Spleen (tissue), 11 donors: ENCODE results near the gene NPLOC4. TPM values are rescaled to one million over a fixed set of nuclear protein-coding genes. Genes with fewer than 3 reads are reported as not detected.

ENCODE experiments used
- DNase-seq: peaks from one replicate; pipeline ENCODE4 v3.0.0-alpha.2; 2020
- H3K27ac ChIP-seq, 8 donors: fragments of 200-600 bp; sonication (generic) in 7 of 8; 1 replicate in 4 of 8; 2 replicates in 4 of 8; pipeline versions ENCODE4 v1.5.0 to v1.8.0; 2016 to 2021; ENCODE audit warnings: inconsistent platforms in 4 of 8, mild to moderate bottlenecking in 4 of 8, moderate library complexity in 1 of 8
- H3K27me3 ChIP-seq, 7 donors: fragments of 200-600 bp; sonication (generic) in 6 of 7; replicated peaks in 1 of 7; 1 replicate in 4 of 7; 2 replicates in 3 of 7; pipeline versions ENCODE4 v1.5.0 to v1.8.0; 2016 to 2021; ENCODE audit warnings: inconsistent platforms in 3 of 7, mild to moderate bottlenecking in 1 of 7
- H3K36me3 ChIP-seq, 6 donors: fragments of 200-600 bp; sonication (generic) in 5 of 6; 1 replicate in 4 of 6; 2 replicates in 2 of 6; pipeline versions ENCODE4 v1.5.0 to v1.8.0; 2016 to 2021; ENCODE audit warnings: inconsistent platforms in 2 of 6
- H3K4me1 ChIP-seq, 6 donors: fragments of 200-600 bp; sonication (generic) in 5 of 6; 1 replicate in 3 of 6; 2 replicates in 3 of 6; pipeline versions ENCODE4 v1.5.0 to v1.8.0; 2016 to 2021; ENCODE audit warnings: inconsistent platforms in 3 of 6
- H3K4me3 ChIP-seq, 8 donors: fragments of 200-600 bp; sonication (generic) in 7 of 8; 1 replicate in 4 of 8; 2 replicates in 4 of 8; pipeline versions ENCODE4 v1.5.0 to v1.8.0; 2016 to 2021; ENCODE audit warnings: inconsistent platforms in 4 of 8, mild to moderate bottlenecking in 4 of 8, moderate library complexity in 2 of 8
- H3K9me3 ChIP-seq, 8 donors: fragments of 200-600 bp; sonication (generic) in 7 of 8; 1 replicate in 4 of 8; 2 replicates in 4 of 8; pipeline versions ENCODE4 v1.5.0 to v1.8.0; 2016 to 2021; ENCODE audit warnings: inconsistent platforms in 4 of 8
- POLR2A ChIP-seq, 3 donors: fragments of 450-650 bp; IDR thresholded peaks; one replicate each; pipeline ENCODE4 v1.5.1; 2017; ENCODE audit warnings: antibody characterized with exemption in 3 of 3, mild to moderate bottlenecking in 1 of 3
- POLR2AphosphoS5 ChIP-seq, 3 donors: sonication (generic); formaldehyde crosslinking; IDR thresholded peaks; one replicate each; pipeline ENCODE4 v1.5.1; 2017; ENCODE audit warnings: antibody characterized with exemption in 3 of 3
- WGBS, 5 donors: extraction: QIAGEN DNeasy Blood & Tissue Kit in 3 of 5; methylation state at CpG; one replicate each; pipeline versions ENCODE4 v1.1.5 to v1.1.7; 2013 to 2018; 5-methylcytosine and 5-hydroxymethylcytosine counted together
- intact Hi-C: fragments of 100-400 bp; cut with DNase I; formaldehyde crosslinking; loops from one replicate; pipeline ENCODE4 v1.15.0; 2023; ENCODE audit warnings: low total_unique reads
- polyA plus RNA-seq, 3 donors: library from polyadenylated mRNA; stranded (reverse); fragments of 200-250 nt; gene quantifications; one replicate each; pipeline ENCODE4 v1.2.1, GENCODE V29; 2013
- total RNA-seq, 7 donors: library from RNA; depleted of rRNA in 3 of 7; stranded (reverse); fragments of >200 nt in 3 of 7; fragmentation: NEBNext Ultra II Directional in 4 of 7; extraction: Animal tissue kit (Norgen Biotek cat#: 25700) in 4 of 7; gene quantifications; one replicate each; pipeline versions ENCODE4 v1.1.0 to v1.2.1, GENCODE V29; 2016 to 2021
- TF ChIP-seq, protein P1 (sequence below), 11 experiments: fragments of 200-600 bp in 7 of 11; fragments of 450-650 bp in 4 of 11; sonication (generic) in 4 of 11; IDR thresholded peaks in 8 of 11; conservative IDR thresholded peaks in 3 of 11; 1 replicate in 7 of 11; 2 replicates in 4 of 11; pipeline versions ENCODE4 v1.4.0 to v1.8.0; 2016 to 2021; ENCODE audit warnings: antibody characterized with exemption in 11 of 11, inconsistent platforms in 4 of 11, mild to moderate bottlenecking in 1 of 11
- donor health status: healthy with polysubstance abuse.
- donor health status: DM: no; HTN: no; CAD: no; lungs with moderate emphysema.
- donor health status: DM: no; HTN: no; CAD: no.
- donor health status: Bipolar disorder and iron deficiency.
- donor health status: healthy.
- donor health status: DM: no; HTN: no; CAD: no.
- donor health status: DM: yes; HTN: yes; CAD: no.

NPLOC4 gene
- total and polyA plus RNA-seq, 10 donors = 19.3 to 130 (median 81.3) TPM

DNA sequence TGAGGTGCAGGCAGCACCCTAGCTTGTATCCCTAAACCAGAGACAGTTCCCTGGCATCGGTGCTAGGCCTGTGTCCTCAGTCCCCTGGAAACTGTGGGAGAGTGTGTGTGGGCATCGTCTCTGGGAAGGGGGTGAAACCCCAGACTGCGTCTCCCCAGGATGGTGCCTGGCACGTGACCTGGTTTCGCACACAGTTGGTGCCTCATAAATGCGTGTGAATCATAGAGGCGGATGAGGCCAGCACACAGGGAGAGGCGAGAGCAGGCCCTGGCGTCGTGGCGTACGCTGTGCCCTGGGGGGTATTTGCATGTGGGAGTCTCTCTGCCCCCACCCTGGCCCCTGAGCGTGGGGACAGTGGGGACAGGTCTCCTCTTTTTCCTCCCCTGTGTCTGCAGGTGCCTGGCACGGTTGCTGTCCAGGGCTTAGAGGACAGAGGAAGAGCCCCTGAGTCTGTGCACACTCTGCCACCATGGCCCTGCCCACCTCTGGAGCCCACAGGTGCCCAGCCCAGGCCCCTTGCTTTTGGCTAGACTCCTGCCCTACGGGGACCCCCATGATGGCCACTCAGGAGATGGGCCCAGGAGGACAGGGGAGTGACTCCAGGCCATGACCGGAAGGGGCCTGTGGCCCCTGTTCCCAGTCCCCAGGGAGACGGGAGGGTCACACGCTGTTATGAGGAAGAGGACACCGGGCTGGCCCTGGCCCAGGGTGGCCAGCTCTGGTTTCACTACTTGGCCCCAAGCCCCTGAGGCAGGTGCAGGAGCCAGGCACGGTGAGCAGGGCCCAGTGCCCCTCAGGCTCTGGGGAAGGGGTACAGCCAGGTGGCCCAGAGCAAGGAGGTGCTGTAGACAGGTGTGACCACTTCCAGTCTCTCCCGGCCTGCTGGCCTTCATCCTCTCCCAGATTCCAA is 110.0 kb downstream of the NPLOC4 start:
- 85 to 90% (median 89%) methylated on average over 20 to 21 of the region's 21 CpGs for WGBS, 5 donors
- no peaks in the 10 kb centered on the region for H3K36me3 ChIP-seq
- no peak overlapping the region for H3K27ac ChIP-seq
- intact Hi-C loops = no loop called here
- H3K4me1 ChIP-seq = peaks cover 0 to 16% (median 5%) of the 10 kb centered on the region in 6 donors
- peaks cover 0 to 59% (median 0%) of the 10 kb centered on the region in 7 donors for H3K27me3 ChIP-seq
- no peak overlapping the region for H3K4me3 ChIP-seq
- TF ChIP-seq POLR2AphosphoS5 (IDR thresholded peaks at IDR 0.05) (no peak), POLR2A (IDR thresholded peaks at IDR 0.05) (no peak)
- DNase-seq = no peak
- H3K9me3 ChIP-seq = no peaks in the 10 kb centered on the region

DNA sequence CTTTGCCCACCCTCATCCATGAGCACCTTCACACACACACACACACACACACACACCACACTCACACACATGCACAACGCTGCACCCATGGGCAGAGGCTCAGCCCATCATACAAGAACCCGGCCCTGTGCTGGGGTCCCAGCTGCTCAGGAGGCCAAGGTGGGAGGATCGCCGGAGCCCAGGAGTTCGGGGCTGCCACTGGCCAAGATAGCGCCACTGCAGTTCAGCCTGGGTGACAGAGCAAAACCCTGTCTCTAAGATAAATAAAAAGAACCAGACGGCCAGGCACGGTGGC is 112.1 kb downstream of the NPLOC4 start:
- DNase-seq = no peak
- intact Hi-C loops = no loop called here
- TF ChIP-seq POLR2A (IDR thresholded peaks at IDR 0.05) (no peak), POLR2AphosphoS5 (IDR thresholded peaks at IDR 0.05) (no peak)
- TF ChIP-seq, protein P1, sequence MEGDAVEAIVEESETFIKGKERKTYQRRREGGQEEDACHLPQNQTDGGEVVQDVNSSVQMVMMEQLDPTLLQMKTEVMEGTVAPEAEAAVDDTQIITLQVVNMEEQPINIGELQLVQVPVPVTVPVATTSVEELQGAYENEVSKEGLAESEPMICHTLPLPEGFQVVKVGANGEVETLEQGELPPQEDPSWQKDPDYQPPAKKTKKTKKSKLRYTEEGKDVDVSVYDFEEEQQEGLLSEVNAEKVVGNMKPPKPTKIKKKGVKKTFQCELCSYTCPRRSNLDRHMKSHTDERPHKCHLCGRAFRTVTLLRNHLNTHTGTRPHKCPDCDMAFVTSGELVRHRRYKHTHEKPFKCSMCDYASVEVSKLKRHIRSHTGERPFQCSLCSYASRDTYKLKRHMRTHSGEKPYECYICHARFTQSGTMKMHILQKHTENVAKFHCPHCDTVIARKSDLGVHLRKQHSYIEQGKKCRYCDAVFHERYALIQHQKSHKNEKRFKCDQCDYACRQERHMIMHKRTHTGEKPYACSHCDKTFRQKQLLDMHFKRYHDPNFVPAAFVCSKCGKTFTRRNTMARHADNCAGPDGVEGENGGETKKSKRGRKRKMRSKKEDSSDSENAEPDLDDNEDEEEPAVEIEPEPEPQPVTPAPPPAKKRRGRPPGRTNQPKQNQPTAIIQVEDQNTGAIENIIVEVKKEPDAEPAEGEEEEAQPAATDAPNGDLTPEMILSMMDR (IDR thresholded peaks at IDR 0.05 in 8 of 11, conservative IDR thresholded peaks at IDR 0.05 in 3 of 11) = no peak
- Histone ChIP-seq H3K4me1 (peaks cover 3 to 24% (median 12%) of the 10 kb centered on the region in 6 donors), H3K27me3 (peaks cover 0 to 60% (median 0%) of the 10 kb centered on the region in 7 donors), H3K27ac (no peak overlapping the region), H3K36me3 (no peaks in the 10 kb centered on the region), H3K9me3 (no peaks in the 10 kb centered on the region), H3K4me3 (no peak overlapping the region)
- 79 to 94% (median 80%) methylated on average over 6 to 8 of the region's 8 CpGs for WGBS, 5 donors

DNA sequence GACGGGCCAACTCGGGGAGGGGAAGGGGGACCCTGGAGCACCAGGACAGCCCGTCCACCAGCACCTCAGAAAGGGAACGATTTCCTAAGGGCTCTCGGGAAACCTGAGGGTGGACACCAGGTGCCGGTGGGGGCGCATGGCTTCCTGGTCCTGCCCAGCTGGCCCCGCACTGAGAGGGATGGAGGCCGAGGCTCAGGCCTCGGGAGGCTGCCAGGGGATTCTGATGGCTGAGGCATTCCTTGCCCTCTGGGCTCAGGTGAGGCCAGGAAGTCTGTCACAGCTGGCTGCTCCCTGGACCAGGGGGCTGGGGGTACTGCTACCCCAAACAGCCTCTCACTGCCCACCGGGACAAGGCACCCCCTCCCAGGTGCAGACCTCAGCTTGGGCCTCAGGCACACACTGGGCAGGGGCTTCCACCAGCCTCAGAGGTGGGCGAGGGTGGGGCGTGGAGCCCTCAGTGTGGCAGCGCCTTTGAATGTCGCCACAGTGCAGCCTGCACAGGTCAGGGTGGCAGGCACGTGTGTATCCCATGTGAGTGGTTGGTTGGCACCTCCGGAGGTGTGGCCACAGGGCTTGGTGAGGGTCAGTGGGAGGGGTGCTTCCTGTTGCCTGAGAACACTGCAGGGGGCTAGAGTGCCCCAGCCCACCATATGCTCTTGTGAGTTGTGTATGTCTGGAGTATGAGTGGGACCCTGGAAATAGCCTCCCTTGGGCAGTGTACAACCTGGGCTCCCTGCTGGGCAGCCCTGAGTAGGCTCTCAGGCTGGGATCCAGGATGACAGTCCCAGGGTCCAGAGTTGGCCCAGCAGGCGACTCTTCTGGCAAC is 112.7 kb downstream of the NPLOC4 start:
- intact Hi-C loops = no loop called here
- DNase-seq = no peak
- Histone ChIP-seq H3K9me3 (no peaks in the 10 kb centered on the region), H3K4me3 (no peak overlapping the region), H3K27me3 (peaks cover 0 to 66% (median 0%) of the 10 kb centered on the region in 7 donors), H3K4me1 (peaks cover 8 to 30% (median 18%) of the 10 kb centered on the region in 6 donors), H3K27ac (no peak overlapping the region), H3K36me3 (no peaks in the 10 kb centered on the region)
- WGBS, 5 donors = 71 to 91% (median 84%) methylated on average over 8 to 18 of the region's 18 CpGs
- TF ChIP-seq POLR2A (IDR thresholded peaks at IDR 0.05) (no peak), POLR2AphosphoS5 (IDR thresholded peaks at IDR 0.05) (peak in 1 of 3 donors; percentile 9)
- TF ChIP-seq, protein P1 (IDR thresholded peaks at IDR 0.05 in 8 of 11, conservative IDR thresholded peaks at IDR 0.05 in 3 of 11) = no peak

DNA sequence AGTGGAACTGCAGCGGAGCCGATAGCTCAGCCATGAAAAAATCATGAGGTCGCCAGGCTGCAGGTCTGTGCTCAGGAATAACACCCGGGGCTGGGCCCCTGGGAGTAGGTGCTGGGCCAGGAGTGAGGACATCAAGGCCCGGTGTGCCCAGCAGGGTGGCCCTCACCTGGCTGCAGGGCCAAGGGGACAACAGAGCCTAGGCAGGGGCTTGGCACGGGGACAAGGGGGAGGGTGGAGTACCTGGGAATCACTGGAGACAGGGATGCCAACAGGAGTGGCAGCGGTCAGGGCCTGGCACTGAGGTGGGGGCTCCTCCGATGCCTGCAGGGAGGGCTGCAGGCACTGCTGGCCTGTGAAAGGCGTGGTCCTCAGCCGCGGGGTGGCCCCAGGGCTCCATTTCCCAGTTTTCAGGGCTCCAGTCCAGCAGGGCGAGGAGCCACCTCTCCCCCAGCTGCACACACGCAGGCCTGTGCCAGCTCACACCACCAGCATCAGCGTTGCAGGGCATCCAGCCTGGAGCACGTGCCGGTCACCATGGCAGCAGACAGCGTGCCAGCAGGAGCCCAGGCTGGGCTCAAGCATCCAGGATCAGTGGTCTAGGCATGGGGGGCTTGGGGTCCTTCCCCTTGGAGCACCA is 113.4 kb downstream of the NPLOC4 start:
- H3K4me1 ChIP-seq = peaks cover 15 to 37% (median 25%) of the 10 kb centered on the region in 6 donors
- WGBS, 5 donors = 41 to 60% (median 54%) methylated on average over 7 to 17 of the region's 17 CpGs
- DNase-seq = no peak
- no peaks in the 10 kb centered on the region for H3K9me3 ChIP-seq
- H3K27ac ChIP-seq = no peak overlapping the region
- intact Hi-C loops = no loop called here
- H3K36me3 ChIP-seq = no peaks in the 10 kb centered on the region
- H3K4me3 ChIP-seq = no peak overlapping the region
- peaks cover 0 to 63% (median 0%) of the 10 kb centered on the region in 7 donors for H3K27me3 ChIP-seq
- TF ChIP-seq POLR2AphosphoS5 (IDR thresholded peaks at IDR 0.05) = no peak
- TF ChIP-seq, protein P1 (IDR thresholded peaks at IDR 0.05 in 8 of 11, conservative IDR thresholded peaks at IDR 0.05 in 3 of 11) = peak in 1 of 11 experiments; percentile 19
